Fibroblast of mammary gland (primary cell): ENCODE data around the gene CDC7.
"Not testable (repeated sequence)": the region's sequence is repeated elsewhere in the genome, so short reads cannot be mapped to it uniquely, and the experiment has no call there.

Experiments used
- DNase-seq: peaks from one replicate; pipeline ENCODE4 v3.0.0-alpha.2; 2010; ENCODE audit warnings: low read depth
- H3K4me3 ChIP-seq: 2 replicates; pipeline ENCODE4 v1.5.1; 2011; ENCODE audit warnings: low read depth, mild to moderate bottlenecking, low read length, moderate library complexity; ENCODE audit not compliant: control insufficient read depth
- TF ChIP-seq, protein P1 (sequence below): conservative IDR thresholded peaks from 2 replicates; pipeline ENCODE4 v1.5.1; 2011; ENCODE audit warnings: low read depth, low read length, inconsistent platforms; ENCODE audit not compliant: control insufficient read depth, insufficient read depth

The CDC7 gene

GRCh38 chr1:91507328-91507727, 6.7 kb downstream of the CDC7 start:
- no peak overlapping the region for H3K4me3 ChIP-seq
- TF ChIP-seq, protein P1, sequence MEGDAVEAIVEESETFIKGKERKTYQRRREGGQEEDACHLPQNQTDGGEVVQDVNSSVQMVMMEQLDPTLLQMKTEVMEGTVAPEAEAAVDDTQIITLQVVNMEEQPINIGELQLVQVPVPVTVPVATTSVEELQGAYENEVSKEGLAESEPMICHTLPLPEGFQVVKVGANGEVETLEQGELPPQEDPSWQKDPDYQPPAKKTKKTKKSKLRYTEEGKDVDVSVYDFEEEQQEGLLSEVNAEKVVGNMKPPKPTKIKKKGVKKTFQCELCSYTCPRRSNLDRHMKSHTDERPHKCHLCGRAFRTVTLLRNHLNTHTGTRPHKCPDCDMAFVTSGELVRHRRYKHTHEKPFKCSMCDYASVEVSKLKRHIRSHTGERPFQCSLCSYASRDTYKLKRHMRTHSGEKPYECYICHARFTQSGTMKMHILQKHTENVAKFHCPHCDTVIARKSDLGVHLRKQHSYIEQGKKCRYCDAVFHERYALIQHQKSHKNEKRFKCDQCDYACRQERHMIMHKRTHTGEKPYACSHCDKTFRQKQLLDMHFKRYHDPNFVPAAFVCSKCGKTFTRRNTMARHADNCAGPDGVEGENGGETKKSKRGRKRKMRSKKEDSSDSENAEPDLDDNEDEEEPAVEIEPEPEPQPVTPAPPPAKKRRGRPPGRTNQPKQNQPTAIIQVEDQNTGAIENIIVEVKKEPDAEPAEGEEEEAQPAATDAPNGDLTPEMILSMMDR, result peak; percentile 8
- no peak for DNase-seq

- no peak overlapping the region for H3K4me3 ChIP-seq
- DNase-seq, result no peak
- TF ChIP-seq, protein P1, result no peak
Observed at GRCh38 chr1:91510754-91511153, 10.1 kb downstream of the CDC7 start.

- DNase-seq, result peak; percentile 74
- TF ChIP-seq, protein P1, result peak; percentile 81
- no peak overlapping the region for H3K4me3 ChIP-seq
Observed at GRCh38 chr1:91511386-91511785, 10.7 kb downstream of the CDC7 start.

- TF ChIP-seq, protein P1, result peak; percentile 41
- H3K4me3 ChIP-seq, result no peak overlapping the region
- DNase-seq, result peak; percentile 58
Observed at GRCh38 chr1:91513160-91513559, 12.5 kb downstream of the CDC7 start.

DNA sequence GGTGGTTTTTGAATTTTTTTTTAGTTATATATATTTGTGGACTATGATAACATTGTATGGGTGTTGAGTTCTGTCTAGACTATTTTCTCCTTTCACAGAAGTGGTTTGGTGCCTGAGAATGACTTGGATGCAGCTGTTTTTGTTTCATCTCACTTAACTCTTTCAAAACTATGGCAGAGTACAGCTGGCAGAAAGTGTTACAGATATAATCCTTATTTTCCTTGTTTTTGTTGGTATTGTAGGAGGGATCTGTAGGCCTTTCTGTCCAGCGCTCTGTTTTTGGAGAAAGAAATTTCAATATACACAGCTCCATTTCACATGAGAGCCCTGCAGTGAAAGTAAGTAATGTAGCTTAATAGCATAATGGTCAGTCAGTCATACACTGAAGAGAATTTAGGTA, 13.1 kb downstream of the CDC7 start:
- no peak overlapping the region for H3K4me3 ChIP-seq
- TF ChIP-seq, protein P1, result no peak
- no peak for DNase-seq

DNA sequence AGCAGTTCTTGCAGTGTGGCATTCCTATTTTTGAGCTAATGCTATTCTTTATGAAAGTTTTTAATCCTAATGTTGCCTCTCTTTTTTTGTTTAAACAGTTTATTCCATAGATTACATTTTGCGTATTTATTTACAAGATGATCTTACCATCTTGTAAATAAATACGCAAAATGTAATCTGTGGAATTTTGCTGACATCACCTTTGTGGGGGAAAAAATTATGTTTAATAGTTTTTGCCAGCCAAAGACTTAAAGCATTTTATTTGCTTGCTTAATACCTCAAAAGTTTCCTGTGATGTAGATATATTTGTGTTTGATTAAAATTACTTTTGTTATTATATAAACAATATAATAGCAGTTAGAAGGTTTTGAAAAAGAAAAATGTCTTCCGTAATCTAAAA, 15.3 kb downstream of the CDC7 start:
- DNase-seq, result no peak
- no peak overlapping the region for H3K4me3 ChIP-seq
- TF ChIP-seq, protein P1, result no peak

GRCh38 chr1:91516605-91517004, 16.0 kb downstream of the CDC7 start:
- H3K4me3 ChIP-seq, DNase-seq: not testable (repeated sequence)

DNA sequence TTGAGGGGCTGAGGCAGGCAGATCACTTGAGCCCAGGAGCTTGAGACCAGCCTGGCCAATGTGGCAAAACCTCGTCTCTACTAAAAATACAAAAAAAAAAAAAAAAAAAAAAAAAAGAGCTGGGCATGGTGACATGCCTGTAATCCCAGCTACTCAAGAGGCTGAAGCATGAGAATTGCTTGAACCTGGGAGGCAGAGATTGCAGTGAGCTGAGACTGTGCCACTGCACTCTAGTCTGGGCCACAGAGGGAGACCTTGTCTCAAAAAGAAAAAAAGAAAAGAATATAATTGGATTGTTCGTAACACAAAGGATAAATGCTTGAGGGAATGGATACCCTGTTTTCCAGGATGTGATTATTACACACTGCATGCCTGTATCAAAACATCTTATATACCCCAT, 18.5 kb downstream of the CDC7 start:
- not testable (repeated sequence) for DNase-seq, H3K4me3 ChIP-seq
